ENCODE measurements around the gene HHEX.
A peak's percentile ranks its signal among the peaks of the same experiment; 100 is the strongest.
"Not testable (repeated sequence)": the region's sequence is repeated elsewhere in the genome, so short reads cannot be mapped to it uniquely, and the experiment has no call there.

The HHEX gene

DNA sequence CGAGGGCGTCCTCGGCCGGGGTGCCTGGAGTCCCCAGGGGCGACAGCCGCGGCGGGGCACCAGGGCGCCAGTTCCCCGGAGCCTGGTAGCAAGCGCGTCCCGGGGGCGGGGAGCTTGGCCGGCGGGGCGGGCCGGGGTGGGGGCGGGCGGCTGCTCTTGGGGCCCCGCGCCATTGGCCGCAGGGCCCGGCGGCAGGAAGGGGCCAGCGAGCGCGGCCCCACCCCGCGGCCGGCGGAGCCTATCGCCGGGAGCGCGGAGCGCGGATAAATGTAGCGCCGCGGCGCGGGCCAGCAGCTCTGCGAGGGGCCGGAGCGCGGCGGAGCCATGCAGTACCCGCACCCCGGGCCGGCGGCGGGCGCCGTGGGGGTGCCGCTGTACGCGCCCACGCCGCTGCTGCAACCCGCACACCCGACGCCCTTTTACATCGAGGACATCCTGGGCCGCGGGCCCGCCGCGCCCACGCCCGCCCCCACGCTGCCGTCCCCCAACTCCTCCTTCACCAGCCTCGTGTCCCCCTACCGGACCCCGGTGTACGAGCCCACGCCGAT lies at the start of gene HHEX:
HHEX (plus strand) TSS at position 293 of the 548 bp plus-strand sequence; CDS start at position 325, 32 bp downstream.
- H3K27ac ChIP-seq = no peak within 1 kb of the TSS
- TF ChIP-seq ZFX (IDR thresholded peaks at IDR 0.05; ENCODE audit: borderline replicate concordance) = no peak

GRCh38 chr10:92640107-92640506 lies 49.6 kb upstream of the HHEX start:
- no peak overlapping the region for H3K27ac ChIP-seq
- TF ChIP-seq, protein P1, sequence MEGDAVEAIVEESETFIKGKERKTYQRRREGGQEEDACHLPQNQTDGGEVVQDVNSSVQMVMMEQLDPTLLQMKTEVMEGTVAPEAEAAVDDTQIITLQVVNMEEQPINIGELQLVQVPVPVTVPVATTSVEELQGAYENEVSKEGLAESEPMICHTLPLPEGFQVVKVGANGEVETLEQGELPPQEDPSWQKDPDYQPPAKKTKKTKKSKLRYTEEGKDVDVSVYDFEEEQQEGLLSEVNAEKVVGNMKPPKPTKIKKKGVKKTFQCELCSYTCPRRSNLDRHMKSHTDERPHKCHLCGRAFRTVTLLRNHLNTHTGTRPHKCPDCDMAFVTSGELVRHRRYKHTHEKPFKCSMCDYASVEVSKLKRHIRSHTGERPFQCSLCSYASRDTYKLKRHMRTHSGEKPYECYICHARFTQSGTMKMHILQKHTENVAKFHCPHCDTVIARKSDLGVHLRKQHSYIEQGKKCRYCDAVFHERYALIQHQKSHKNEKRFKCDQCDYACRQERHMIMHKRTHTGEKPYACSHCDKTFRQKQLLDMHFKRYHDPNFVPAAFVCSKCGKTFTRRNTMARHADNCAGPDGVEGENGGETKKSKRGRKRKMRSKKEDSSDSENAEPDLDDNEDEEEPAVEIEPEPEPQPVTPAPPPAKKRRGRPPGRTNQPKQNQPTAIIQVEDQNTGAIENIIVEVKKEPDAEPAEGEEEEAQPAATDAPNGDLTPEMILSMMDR (IDR thresholded peaks at IDR 0.05) = no peak
- no peak for TF ChIP-seq ZFX (IDR thresholded peaks at IDR 0.05; ENCODE audit: borderline replicate concordance)

GRCh38 chr10:92641492-92641891 lies 48.3 kb upstream of the HHEX start:
- TF ChIP-seq, protein P1 (IDR thresholded peaks at IDR 0.05) = no peak
- TF ChIP-seq ZFX (IDR thresholded peaks at IDR 0.05; ENCODE audit: borderline replicate concordance) = no peak

DNA sequence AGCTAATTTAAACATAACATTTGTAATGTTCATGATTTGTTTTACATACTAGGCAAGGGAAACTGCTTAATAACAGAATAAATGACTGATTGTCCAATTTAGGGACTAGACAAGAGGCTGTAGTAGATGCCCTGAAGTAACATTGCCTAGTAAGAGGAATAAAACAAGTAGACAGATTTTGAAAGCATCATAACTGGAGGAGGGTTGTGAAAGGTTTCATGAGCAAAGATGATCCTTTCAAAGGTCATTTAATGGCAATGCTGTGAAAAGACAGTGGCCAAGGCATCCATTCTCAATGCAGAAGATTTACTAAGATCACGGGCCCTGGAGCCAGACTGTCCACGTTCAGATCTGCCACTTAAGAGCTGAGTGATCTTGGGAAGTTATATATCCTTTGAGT lies 44.8 kb upstream of the HHEX start:
- no peak overlapping the region for H3K27ac ChIP-seq
- TF ChIP-seq, protein P1 (IDR thresholded peaks at IDR 0.05) = no peak
- no peak for TF ChIP-seq ZFX (IDR thresholded peaks at IDR 0.05; ENCODE audit: borderline replicate concordance)

More at GRCh38 chr10:92641492-92641891, 48.3 kb upstream of the HHEX start:
- no peak overlapping the region for H3K27ac ChIP-seq

- H3K27ac ChIP-seq = not testable (repeated sequence)
Measured at GRCh38 chr10:92650864-92651263, 38.9 kb upstream of the HHEX start.

GRCh38 chr10:92655426-92655825 lies 34.3 kb upstream of the HHEX start:
- TF ChIP-seq ZFX (IDR thresholded peaks at IDR 0.05; ENCODE audit: borderline replicate concordance) = no peak
- TF ChIP-seq, protein P1 (IDR thresholded peaks at IDR 0.05) = no peak
- H3K27ac ChIP-seq = 0 out of 2 replicates have a peak overlapping the region, but pooled peaks have one; percentile 5

GRCh38 chr10:92656266-92656961 lies 33.3 kb upstream of the HHEX start:
- 0 out of 2 replicates have a peak overlapping the region, but pooled peaks have one; percentile 5 for H3K27ac ChIP-seq
- TF ChIP-seq, protein P1 (IDR thresholded peaks at IDR 0.05) = no peak
- no peak for TF ChIP-seq ZFX (IDR thresholded peaks at IDR 0.05; ENCODE audit: borderline replicate concordance)

- no peak for TF ChIP-seq ZFX (IDR thresholded peaks at IDR 0.05; ENCODE audit: borderline replicate concordance)
- TF ChIP-seq, protein P1 (IDR thresholded peaks at IDR 0.05) = no peak
- no peak overlapping the region for H3K27ac ChIP-seq
Measured at GRCh38 chr10:92657024-92657423, 32.7 kb upstream of the HHEX start.

Measured in 22Rv1 (cell line).